ENCODE results near the gene DQX1.

DNA sequence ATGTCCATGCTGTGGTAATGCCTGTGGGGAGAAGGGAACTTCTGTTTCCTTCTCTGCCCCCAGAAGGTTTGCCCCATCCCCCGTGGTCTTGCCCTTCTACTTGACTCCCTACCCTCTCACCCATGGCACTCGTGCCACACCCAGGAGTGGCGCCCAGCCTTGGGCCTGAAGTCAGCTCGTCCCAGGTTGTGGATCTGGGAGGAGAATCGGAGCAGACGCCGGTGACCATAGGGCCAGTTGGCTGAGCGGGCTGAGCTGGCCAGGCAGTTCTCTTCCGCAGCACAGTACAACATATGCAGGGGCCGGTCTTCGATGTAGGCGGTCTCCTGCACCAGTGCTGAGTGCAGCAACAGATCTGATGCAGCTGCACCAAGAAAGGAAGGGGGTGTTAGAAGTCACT, 8.4 kb upstream of the DQX1 start:
- TF ChIP-seq, protein P1, sequence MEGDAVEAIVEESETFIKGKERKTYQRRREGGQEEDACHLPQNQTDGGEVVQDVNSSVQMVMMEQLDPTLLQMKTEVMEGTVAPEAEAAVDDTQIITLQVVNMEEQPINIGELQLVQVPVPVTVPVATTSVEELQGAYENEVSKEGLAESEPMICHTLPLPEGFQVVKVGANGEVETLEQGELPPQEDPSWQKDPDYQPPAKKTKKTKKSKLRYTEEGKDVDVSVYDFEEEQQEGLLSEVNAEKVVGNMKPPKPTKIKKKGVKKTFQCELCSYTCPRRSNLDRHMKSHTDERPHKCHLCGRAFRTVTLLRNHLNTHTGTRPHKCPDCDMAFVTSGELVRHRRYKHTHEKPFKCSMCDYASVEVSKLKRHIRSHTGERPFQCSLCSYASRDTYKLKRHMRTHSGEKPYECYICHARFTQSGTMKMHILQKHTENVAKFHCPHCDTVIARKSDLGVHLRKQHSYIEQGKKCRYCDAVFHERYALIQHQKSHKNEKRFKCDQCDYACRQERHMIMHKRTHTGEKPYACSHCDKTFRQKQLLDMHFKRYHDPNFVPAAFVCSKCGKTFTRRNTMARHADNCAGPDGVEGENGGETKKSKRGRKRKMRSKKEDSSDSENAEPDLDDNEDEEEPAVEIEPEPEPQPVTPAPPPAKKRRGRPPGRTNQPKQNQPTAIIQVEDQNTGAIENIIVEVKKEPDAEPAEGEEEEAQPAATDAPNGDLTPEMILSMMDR (IDR thresholded peaks at IDR 0.05): no peak
- no peak for TF ChIP-seq ZFX (IDR thresholded peaks at IDR 0.05; ENCODE audit: borderline replicate concordance)

Measured in 22Rv1 (cell line).